Neuron (in vitro differentiated cells): ENCODE results near the gene PPHLN1.
"Not testable (repeated sequence)": the region's sequence is repeated elsewhere in the genome, so short reads cannot be mapped to it uniquely, and the experiment has no call there.

Experiments used
- H2AFZ ChIP-seq: one replicate; pipeline ENCODE4 v1.6.1; 2013; ENCODE audit warnings: low read depth, mild to moderate bottlenecking, inconsistent platforms, low read length, moderate library complexity
- H3K27me3 ChIP-seq: one replicate; pipeline ENCODE4 v1.6.1; 2013; ENCODE audit warnings: low read length; ENCODE audit not compliant: insufficient read depth
- H3K36me3 ChIP-seq: one replicate; pipeline ENCODE4 v1.6.1; 2013; ENCODE audit warnings: low read length; ENCODE audit not compliant: insufficient read depth
- H3K4me1 ChIP-seq: one replicate; pipeline ENCODE4 v1.6.1; 2013; ENCODE audit warnings: low read length; ENCODE audit not compliant: insufficient read depth
- H3K4me3 ChIP-seq: 2 replicates; pipeline ENCODE4 v1.5.1; 2013; ENCODE audit warnings: mild to moderate bottlenecking, low read length, moderate library complexity
- H3K9me3 ChIP-seq: one replicate; pipeline ENCODE4 v1.6.1; 2013; ENCODE audit warnings: low read length

Gene PPHLN1

GRCh38 chr12:42330097-42330496 lies 4.1 kb downstream of the PPHLN1 start:
- H3K4me3 ChIP-seq, H3K27me3 ChIP-seq, H3K36me3 ChIP-seq, H2AFZ ChIP-seq, H3K9me3 ChIP-seq: not testable (repeated sequence)
- H3K4me1 ChIP-seq = peaks cover 14% of the 10 kb centered on the region

- Histone ChIP-seq H3K4me3 (no peak overlapping the region), H3K27me3 (no peaks in the 10 kb centered on the region), H3K4me1 (peaks cover 5% of the 10 kb centered on the region)
These were observed 6.6 kb downstream of the PPHLN1 start for GRCh38 chr12:42332301-42333285.

GRCh38 chr12:42336286-42336685 lies 10.3 kb downstream of the PPHLN1 start:
- Histone ChIP-seq H3K4me1 (no peaks in the 10 kb centered on the region), H3K9me3 (no peaks in the 10 kb centered on the region), H3K27me3 (no peaks in the 10 kb centered on the region), H3K4me3 (no peak overlapping the region), H2AFZ (no peak overlapping the region), H3K36me3 (peaks cover 27% of the 10 kb centered on the region)

More at GRCh38 chr12:42332301-42333285, 6.6 kb downstream of the PPHLN1 start:
- Histone ChIP-seq H3K9me3 (no peaks in the 10 kb centered on the region), H2AFZ (no peak overlapping the region), H3K36me3 (peaks cover 10% of the 10 kb centered on the region)

GRCh38 chr12:42338280-42338679 lies 12.3 kb downstream of the PPHLN1 start:
- no peaks in the 10 kb centered on the region for H3K4me1 ChIP-seq
- H3K9me3 ChIP-seq = no peaks in the 10 kb centered on the region
- no peak overlapping the region for H3K4me3 ChIP-seq
- H2AFZ ChIP-seq = no peak overlapping the region
- H3K36me3 ChIP-seq = peaks cover 32% of the 10 kb centered on the region
- H3K27me3 ChIP-seq = no peaks in the 10 kb centered on the region

GRCh38 chr12:42342028-42342427 lies 16.1 kb downstream of the PPHLN1 start:
- H3K4me3 ChIP-seq = no peak overlapping the region
- H3K4me1 ChIP-seq = no peaks in the 10 kb centered on the region
- H3K27me3 ChIP-seq = no peaks in the 10 kb centered on the region
- peaks cover 37% of the 10 kb centered on the region for H3K36me3 ChIP-seq
- no peak overlapping the region for H2AFZ ChIP-seq
- no peaks in the 10 kb centered on the region for H3K9me3 ChIP-seq

- H3K27me3 ChIP-seq = no peaks in the 10 kb centered on the region
- no peaks in the 10 kb centered on the region for H3K4me1 ChIP-seq
- H2AFZ ChIP-seq = no peak overlapping the region
- H3K9me3 ChIP-seq = no peaks in the 10 kb centered on the region
- peaks cover 31% of the 10 kb centered on the region for H3K36me3 ChIP-seq
- no peak overlapping the region for H3K4me3 ChIP-seq
These were observed 17.8 kb downstream of the PPHLN1 start for GRCh38 chr12:42343721-42344120.

- H3K4me3 ChIP-seq = no peak overlapping the region
- no peaks in the 10 kb centered on the region for H3K27me3 ChIP-seq
- H3K9me3 ChIP-seq = no peaks in the 10 kb centered on the region
- no peaks in the 10 kb centered on the region for H3K4me1 ChIP-seq
- H3K36me3 ChIP-seq = peaks cover 21% of the 10 kb centered on the region
- H2AFZ ChIP-seq = no peak overlapping the region
These were observed 20.5 kb downstream of the PPHLN1 start for GRCh38 chr12:42346403-42347002.

- not testable (repeated sequence) for H3K4me1 ChIP-seq, H3K9me3 ChIP-seq, H2AFZ ChIP-seq, H3K4me3 ChIP-seq, H3K27me3 ChIP-seq
- peaks cover 16% of the 10 kb centered on the region for H3K36me3 ChIP-seq
These were observed 23.4 kb downstream of the PPHLN1 start for GRCh38 chr12:42349119-42350020.

- H3K4me1 ChIP-seq, H3K4me3 ChIP-seq, H3K27me3 ChIP-seq, H2AFZ ChIP-seq, H3K9me3 ChIP-seq: not testable (repeated sequence)
- peaks cover 16% of the 10 kb centered on the region for H3K36me3 ChIP-seq
These were observed 24.0 kb downstream of the PPHLN1 start for GRCh38 chr12:42350021-42350407.

GRCh38 chr12:42356344-42356743 lies 30.4 kb downstream of the PPHLN1 start:
- no peak overlapping the region for H3K4me3 ChIP-seq
- H2AFZ ChIP-seq = no peak overlapping the region
- no peaks in the 10 kb centered on the region for H3K27me3 ChIP-seq
- H3K4me1 ChIP-seq = no peaks in the 10 kb centered on the region
- H3K36me3 ChIP-seq = peaks cover 20% of the 10 kb centered on the region
- H3K9me3 ChIP-seq = peaks cover 3% of the 10 kb centered on the region

GRCh38 chr12:42360747-42361403 lies 34.9 kb downstream of the PPHLN1 start:
- Histone ChIP-seq H3K27me3 (no peaks in the 10 kb centered on the region), H3K9me3 (peaks cover 3% of the 10 kb centered on the region), H3K4me3 (no peak overlapping the region), H3K36me3 (peaks cover 22% of the 10 kb centered on the region), H3K4me1 (no peaks in the 10 kb centered on the region), H2AFZ (no peak overlapping the region)

GRCh38 chr12:42361909-42362646 lies 36.1 kb downstream of the PPHLN1 start:
- H3K27me3 ChIP-seq = no peaks in the 10 kb centered on the region
- H3K36me3 ChIP-seq = peaks cover 15% of the 10 kb centered on the region
- no peaks in the 10 kb centered on the region for H3K4me1 ChIP-seq
- H3K9me3 ChIP-seq = peaks cover 3% of the 10 kb centered on the region
- no peak overlapping the region for H2AFZ ChIP-seq
- no peak overlapping the region for H3K4me3 ChIP-seq
